GM21447 (cell line): ENCODE data around the gene OBSCN.

ENCODE experiments used
- ATAC-seq: cut with Tn5 transposase; IDR thresholded peaks from one replicate; pipeline ENCODE4 v1.9.1; 2021; ENCODE audit not compliant: unreplicated experiment

Gene OBSCN

DNA sequence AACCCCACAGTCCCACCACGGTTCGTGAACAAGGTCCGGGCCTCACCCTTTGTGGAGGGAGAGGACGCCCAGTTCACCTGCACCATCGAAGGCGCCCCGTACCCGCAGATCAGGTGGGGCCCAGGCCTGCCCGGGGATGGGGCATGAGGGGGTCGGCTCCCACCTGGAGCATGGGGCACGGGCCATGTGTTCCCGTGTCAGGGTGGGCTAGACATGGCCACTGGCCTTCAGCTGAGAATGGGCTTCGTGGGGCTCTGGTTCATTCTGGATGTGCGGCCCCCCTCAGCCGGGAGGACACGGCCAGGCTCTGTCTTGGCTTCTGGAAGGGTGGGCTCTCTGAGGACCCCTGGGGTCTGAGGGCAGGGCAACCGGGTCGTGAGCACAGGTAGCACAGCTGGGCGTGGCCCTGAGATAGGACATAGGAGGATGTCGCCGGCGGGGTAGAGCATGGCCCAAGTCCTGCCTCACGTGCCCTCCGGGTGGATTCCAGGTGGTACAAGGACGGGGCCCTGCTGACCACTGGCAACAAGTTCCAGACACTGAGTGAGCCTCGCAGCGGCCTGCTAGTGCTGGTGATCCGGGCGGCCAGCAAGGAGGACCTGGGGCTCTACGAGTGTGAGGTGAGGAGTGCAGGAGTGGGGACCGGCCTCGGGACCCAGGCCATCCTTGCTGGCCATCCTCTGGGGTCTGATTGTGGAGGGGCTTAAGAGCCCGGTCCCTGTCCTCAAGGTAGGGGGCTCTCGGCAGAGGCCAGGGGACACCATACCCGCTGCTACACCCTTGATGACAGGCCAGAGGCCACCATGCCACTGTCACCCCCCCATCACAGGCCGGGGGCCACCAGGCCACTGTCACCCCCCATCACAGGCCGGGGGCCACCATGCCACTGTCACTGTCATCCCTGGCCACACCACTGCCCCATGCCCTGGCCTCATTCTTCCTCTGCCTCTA is 143.3 kb downstream of the OBSCN start:
- ATAC-seq = no peak

DNA sequence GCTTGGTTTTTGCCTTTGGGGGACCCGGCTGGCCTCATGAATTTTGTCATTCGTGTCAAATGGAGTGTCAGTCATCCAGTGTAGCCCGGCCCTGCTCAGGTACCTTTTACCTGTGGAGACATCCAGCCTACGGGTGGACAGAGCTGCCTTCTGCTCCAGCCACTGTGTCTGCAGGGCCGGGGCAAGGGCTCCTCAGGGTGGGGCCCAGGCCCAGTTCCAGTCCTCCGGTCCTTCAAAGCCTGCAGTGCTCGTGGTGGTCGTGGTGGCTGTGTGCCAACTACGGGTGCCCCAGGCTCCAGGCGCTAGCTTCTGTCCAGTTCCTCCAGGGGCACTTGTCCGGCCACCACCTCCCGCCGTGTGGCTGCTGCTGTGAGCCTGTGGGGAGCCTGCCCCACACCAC is 144.0 kb downstream of the OBSCN start:
- no peak for ATAC-seq

DNA sequence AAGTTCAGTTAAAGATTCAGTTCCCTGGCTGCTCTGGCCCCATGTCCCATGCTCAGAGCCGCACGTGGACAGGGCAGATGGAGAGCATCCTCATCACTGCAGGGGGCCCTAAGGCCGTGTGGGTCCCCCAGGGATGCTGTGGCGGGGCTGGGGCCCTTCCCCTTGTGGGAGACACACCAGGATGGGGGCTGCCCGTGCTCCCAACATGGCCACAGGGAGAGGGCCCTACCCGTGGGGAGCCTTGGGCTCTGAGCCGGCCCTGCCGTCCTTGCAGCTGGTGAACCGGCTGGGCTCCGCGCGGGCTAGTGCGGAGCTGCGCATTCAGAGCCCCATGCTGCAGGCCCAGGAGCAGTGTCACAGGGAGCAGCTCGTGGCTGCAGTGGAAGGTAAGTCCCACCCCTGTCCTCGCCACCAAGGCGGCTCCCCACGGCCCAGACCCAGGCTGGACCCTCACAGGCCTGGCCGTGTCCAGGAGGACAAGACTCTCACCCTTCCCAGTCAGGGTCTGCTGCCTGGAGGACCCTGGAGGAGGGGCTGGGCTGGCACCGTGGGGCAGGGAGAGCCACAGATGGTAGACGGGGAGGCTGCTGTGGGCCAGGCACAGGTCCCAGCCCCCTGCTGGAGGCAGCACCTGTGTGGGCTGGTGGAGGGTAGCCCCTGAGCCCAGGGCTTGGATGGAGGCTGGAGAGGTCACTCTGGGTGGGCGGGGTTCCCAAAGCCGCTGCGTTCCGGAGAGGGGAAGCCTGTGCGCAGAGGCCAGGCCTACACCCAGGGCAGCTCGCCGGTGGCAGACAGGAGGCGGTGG is 145.0 kb downstream of the OBSCN start:
- ATAC-seq = no peak

DNA sequence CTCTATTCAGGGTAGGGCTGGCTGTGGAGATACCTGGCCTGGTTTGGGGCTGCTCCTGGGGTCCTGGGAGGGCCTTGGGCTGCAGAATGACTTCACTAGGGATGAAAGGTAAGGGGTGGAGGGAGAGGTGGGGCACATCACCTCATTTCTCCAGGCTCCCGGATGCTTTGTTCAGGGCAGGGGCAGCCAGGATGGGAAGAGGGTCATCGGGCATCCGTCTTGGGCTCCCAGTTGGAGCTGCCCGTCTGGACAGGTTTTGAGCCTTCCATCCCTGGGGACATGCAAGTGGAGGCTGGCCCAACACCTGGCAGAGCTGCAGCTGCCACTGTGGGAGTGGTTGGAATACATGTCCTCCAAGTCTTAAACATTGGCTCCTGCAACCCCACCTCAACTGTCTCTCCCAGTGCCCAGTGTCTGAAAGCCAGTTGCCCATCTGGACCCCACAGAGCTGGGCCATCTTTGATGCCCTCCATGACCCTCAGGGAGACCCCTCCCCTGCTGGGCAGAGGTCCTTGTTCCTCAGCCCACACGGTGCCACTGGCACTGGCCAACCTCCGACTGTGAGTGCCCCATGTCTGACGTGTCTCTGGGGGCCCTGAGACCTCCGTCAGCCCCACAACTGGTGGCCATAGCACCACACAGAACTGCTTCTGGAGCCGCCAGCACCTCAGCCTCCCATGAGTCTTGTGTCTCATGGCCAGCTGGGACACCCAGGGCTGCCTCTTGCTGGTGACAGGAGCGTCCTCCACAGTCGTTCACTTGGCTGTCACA is 145.9 kb downstream of the OBSCN start:
- ATAC-seq = no peak

DNA sequence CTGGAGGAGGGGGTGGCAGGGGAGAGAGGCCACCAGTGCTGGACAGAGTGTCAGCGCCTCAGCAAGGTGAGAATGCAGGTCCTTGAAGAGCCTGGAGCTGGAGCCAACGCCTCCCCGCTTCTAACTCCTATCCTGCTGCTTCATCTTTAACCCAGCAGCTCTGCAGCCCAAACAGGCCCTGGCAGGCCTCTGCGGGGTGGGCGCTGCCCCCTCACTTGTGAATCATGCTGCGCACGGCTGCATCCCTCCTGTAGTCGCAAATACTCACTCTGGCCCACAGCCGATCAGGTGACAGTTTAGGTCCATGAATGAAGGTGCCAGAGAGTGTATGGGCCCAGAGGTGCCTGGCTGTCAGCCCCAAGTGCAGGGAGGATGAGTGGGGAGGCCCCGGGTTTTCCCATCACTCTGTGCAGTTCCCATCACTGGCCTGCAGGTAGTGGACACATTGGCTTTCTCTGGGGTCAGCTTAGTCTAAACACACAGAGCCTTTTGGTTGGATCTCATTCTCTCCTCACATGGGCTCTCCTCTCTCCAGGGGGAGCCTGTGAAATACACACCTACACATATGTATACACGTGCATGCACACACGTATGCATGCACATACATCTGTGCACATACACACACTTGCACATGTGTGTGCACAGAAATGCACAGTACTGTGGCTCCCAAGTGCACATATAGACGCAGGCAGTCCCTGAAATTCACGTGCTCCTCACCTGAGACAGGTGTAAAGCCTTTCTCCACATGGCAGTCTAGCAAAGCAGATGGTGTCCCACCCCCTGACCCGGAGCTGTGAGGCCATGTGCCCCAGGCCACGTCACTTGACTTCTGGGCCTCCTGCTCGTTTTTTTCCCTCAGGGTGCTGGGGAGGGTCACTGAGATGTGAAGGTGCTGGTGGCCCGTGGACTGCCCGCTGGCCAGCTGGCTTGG is 146.8 kb downstream of the OBSCN start:
- ATAC-seq = no peak

DNA sequence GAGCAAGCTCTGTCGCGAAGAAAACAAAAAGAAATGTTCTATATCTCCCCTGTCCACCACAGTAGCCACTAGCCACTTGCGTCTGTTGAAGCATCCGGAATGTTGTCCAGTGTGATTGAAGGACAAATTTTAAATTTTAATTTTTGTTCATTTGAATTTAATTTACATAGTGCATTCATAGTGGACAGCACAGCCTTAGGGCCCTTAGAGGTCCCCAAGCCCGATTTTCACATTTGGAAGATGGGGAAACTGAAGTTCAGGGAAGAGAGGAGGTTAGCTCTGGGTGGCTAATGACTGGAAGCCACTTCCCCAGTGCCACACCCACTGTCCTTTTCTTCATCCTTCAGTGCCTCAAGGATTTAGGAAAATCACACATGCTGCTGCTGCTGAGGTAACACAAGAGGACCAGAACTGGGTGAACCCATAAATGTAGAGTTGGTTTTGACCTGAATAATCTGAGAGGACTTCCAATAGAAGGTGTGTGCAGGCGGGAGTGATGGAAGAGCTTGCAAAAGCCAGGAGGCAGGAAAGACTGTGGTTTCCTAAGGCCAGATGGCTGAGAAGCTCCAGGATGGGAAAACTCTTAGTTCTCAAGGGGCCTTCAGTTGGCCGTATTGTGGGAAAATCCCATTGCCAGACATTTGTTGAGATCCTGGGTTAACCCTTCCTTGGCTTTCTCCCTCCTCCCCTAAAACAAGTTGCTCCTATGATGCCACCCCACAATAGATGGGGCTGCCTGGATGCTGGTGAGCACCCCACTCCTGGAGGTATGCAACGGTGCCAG is 149.2 kb downstream of the OBSCN start:
- no peak for ATAC-seq

DNA sequence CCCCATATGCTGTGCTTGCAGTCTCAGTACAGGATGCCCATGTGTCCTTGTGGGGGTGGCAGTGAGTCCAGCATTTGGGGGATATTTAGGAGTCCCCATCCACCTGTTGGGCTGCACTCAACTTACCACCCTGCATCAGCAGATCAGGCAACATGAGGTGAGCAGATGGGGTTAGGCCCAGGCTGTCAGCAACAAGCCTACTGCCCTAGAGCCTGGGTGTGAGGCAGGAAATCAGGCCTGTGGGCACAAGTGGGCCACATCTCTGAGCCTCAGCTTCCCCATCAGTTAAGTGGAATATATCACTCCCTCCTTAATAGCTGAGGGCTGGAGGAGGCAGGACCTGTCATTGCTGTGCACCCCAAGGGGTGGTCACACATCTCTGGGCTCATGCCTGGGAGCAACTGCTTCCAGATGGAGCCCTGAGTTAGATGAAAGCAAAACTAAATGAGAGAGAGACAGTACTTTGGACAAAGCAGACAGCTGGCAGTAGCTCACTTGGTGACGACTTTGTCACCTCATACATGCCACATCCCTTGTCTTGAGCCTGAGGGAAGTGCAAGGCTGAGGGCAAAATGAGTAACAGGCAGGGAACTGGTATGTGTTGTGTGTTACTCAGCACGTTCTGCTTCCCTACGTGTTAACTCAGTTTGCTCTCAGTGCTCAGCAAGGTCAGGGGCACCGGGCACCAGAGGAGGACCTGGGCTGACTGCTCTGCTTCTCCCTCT is 150.4 kb downstream of the OBSCN start:
- no peak for ATAC-seq

DNA sequence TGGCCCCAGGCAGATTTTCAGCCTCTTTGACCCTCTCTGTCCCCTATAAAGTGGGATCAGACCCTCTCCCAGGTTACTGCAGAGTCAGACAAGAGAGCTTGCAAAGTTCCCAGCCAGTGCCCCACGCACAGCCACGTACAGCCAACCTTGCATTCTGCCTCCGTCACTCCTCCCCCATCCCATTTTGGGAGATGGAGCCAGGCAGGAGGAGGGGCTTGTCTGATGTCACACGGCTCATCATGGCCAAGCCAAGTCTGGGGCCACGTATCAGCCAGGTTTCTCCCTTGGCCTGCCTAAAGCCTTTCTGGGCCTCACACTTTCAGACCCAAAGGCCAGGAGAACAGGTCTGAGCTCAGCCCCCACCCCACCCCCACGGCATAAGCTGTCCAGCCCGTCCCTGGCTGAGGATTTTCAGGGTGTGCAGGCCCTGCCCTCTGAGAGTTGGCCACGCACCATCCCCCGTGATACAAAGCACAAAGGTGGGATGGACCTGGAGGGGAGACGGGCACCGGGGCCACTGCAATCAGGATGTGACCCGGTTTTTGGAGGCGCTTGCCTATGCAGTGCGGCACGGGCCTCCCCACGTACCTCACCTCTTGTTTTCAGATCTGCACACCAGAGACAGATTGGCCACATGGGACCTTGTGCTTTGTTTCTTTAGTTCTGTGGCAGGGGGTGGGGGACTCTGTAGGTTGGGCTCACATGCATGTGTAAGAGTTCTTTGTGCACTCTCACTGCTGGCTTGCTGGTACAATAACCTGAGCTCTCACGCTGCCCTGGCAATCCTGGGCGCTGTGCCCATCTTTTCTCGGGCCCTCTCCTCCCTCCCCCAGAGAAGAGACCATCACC is 151.1 kb downstream of the OBSCN start:
- no peak for ATAC-seq

DNA sequence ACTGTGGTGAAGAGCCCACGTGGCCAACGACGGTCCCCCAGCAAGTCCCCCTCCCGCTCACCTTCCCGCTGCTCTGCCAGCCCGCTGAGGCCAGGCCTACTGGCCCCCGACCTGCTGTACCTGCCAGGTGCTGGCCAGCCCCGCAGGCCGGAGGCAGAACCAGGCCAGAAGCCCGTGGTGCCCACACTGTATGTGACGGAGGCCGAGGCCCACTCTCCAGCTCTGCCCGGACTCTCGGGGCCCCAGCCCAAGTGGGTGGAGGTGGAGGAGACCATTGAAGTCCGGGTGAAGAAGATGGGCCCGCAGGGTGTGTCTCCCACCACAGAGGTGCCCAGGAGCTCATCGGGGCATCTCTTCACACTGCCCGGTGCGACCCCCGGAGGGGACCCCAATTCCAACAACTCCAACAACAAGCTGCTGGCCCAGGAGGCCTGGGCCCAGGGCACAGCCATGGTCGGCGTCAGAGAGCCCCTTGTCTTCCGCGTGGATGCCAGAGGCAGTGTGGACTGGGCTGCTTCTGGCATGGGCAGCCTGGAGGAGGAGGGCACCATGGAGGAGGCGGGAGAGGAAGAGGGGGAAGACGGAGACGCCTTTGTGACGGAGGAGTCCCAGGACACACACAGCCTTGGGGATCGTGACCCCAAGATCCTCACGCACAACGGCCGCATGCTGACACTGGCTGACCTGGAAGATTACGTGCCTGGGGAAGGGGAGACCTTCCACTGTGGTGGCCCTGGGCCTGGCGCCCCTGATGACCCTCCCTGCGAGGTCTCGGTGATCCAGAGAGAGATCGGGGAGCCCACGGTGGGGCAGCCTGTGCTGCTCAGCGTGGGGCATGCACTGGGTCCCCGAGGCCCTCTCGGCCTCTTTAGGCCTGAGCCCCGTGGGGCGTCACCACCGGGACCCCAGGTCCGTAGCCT is 152.0 kb downstream of the OBSCN start:
- no peak for ATAC-seq

DNA sequence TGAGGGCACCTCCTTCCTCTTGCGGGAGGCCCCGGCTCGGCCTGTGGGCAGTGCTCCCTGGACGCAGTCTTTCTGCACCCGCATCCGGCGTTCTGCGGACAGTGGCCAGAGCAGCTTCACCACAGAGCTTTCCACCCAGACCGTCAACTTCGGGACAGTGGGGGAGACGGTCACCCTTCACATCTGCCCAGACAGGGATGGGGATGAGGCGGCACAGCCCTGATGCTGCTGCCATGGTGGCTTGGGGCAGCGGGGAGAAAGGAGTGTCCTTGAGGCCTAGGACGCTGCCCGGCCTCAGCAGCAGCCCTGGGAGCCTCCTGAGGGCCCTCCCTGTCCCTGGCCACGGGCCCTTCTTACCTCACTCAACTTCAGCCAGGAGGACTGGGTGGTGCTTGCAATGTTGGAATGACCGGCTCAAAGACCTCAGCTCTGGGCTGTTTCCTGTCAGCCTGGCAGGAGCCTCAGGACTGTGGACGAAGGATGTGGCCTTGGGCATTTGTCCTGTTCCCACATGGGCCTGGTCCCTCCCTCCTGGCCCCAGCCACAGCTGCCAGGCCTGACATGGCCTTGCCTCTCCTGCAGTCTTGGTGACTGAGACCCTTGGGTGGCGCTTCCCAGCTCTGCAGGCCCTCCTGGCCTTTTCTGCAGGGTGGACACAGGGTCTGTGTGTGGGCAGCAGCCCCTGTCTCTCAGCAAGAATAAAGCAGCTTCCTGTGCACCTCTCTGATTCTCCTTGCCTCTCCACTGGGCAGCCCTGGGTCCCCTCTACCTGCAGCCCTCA is 152.9 kb downstream of the OBSCN start:
- ATAC-seq = no peak

DNA sequence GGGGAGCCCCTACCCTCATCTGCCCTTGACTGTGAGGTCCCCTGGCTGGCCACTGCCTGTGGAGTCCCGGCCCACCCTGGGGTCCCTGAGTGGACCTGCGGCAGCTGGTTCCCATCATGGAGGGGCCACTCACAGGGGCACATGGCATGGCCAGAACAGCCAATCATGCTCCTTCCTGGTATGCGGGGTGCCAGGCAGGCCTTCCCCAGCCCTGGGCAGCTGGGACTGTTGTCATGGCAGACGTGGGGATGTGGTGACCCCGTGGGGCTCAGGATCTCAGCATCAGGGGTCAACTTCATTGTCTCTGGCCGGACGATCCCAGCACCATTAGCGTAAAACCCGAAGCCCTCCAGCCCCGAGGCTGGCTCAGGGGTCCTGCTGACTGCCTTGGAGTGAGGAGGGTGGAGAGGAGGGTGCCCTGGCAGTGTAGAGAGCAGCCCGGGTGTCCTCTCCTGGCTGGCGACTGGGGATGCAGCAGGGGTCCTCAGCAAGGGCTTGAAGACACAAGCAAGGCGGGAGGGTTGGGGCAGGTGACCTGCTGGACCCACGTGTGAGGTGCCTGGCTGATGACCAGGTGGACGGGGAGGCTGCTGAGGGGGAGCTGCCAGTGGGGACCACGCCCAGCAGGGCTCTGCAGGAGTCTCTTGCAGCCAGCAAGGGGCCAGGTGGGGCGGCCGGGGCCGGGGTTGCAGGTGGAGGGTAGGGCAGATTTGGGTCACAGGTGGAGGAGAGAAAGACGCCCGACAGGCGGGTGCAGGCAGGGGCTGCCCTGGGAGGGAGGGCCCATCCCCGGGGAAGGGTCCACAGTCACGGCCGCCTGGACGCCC is 153.7 kb downstream of the OBSCN start:
- ATAC-seq = no peak

DNA sequence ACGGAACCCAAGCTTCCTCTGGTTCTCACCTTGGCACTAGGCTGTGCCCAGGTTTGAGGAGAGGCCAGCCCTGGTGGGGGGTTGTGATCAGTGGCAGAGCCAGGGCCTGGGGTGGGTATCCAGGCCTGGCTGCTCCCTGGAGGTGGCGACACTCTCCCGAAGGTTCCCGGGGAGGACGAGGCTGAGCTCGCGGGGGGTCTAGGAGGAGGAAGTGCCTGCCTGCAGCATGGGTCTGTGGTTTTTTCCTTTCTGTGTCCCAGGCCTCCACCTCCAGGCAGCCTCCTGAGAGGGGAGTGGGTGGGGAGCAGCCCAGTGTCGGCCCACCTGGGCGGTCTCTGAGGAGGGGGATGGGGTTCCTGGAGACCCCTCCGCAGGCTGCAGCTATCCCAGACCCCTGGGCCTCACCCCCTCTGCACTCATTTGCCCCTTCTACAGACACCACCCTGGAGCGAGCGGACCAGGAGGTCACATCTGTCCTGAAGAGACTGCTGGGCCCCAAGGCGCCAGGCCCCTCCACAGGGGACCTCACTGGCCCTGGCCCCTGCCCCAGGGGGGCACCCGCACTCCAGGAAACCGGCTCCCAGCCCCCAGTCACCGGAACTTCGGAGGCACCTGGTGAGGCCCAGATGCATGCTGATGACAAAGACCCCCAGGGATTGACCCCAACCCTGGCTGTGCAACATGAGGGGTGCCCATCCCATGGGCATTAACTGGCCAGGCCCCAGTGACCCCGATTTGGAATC is 154.5 kb downstream of the OBSCN start:
- ATAC-seq = no peak

DNA sequence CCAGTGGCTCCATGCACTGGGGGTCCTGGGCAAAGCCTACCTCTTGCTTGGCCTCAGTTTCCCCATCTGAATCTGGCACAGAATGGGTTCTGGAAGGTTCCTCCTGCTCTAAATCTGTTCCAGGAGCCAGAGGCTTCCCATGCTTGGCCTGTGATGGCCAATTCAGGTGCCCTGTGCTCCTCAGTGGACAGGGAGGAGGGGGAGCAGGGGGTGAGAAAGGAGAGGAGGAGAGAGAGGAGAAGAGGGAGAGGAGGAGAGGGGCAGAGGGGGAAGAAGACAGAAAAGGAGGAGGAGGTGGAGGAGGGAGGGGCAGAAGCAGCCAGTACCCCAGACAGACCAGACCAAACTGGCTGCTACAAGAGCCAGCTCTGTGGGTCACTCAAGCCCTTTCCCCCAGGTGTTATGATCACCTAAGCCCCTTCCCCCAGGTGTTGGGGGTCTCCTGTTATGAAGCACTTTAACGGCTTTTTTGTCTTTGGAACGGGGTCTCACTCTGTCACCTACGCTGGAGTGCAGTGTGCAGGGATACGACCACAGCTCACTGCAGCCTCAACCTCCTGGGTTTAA is 155.1 kb downstream of the OBSCN start:
- ATAC-seq = no peak

DNA sequence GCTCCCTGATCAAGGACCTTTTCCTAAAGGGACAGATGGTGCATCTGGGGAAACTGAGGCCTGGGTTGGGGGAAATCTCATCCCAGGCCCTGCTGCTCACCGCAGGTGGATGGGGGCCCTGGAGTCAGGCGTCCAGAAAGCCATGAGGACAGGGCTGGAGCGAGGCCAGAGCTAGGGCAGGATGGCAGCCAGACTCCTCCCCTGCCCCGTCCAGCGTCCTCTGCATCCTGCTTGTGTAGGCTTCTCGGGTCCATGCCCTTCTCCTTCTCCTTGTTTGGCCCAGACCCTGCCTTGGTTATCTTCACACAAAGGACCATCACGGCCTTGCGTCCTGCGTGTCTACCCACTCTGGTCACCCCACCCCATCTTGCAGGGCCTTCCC is 155.8 kb downstream of the OBSCN start:
- no peak for ATAC-seq
